AG10803 (cell line): Measurements from ENCODE around the gene AZIN2.
A peak's percentile ranks its signal among the peaks of the same experiment; 100 is the strongest.

Source experiments
- DNase-seq: peaks from one replicate; pipeline ENCODE4 v3.0.0; 2010; ENCODE audit warnings: low read depth
- H3K4me3 ChIP-seq: 2 replicates; pipeline ENCODE4 v1.5.1; 2011; ENCODE audit warnings: mild to moderate bottlenecking, low read length, control low read depth
- TF ChIP-seq, protein P1 (sequence below): conservative IDR thresholded peaks from 2 replicates; pipeline ENCODE4 v1.5.1; 2011; ENCODE audit warnings: mild to moderate bottlenecking, low read length, control low read depth, inconsistent platforms

The AZIN2 gene

GRCh38 chr1:33047839-33048305 is 33.1 kb upstream of the AZIN2 start:
- TF ChIP-seq, protein P1, sequence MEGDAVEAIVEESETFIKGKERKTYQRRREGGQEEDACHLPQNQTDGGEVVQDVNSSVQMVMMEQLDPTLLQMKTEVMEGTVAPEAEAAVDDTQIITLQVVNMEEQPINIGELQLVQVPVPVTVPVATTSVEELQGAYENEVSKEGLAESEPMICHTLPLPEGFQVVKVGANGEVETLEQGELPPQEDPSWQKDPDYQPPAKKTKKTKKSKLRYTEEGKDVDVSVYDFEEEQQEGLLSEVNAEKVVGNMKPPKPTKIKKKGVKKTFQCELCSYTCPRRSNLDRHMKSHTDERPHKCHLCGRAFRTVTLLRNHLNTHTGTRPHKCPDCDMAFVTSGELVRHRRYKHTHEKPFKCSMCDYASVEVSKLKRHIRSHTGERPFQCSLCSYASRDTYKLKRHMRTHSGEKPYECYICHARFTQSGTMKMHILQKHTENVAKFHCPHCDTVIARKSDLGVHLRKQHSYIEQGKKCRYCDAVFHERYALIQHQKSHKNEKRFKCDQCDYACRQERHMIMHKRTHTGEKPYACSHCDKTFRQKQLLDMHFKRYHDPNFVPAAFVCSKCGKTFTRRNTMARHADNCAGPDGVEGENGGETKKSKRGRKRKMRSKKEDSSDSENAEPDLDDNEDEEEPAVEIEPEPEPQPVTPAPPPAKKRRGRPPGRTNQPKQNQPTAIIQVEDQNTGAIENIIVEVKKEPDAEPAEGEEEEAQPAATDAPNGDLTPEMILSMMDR: no peak
- no peak overlapping the region for H3K4me3 ChIP-seq

GRCh38 chr1:33048426-33048825 is 32.5 kb upstream of the AZIN2 start:
- TF ChIP-seq, protein P1: no peak
- H3K4me3 ChIP-seq: no peak overlapping the region
- no peak for DNase-seq

More at GRCh38 chr1:33047839-33048305, 33.1 kb upstream of the AZIN2 start:
- peak; percentile 75 for DNase-seq

- TF ChIP-seq, protein P1: no peak
- no peak overlapping the region for H3K4me3 ChIP-seq
- DNase-seq: no peak
Measured at GRCh38 chr1:33049371-33049770, 31.6 kb upstream of the AZIN2 start.

GRCh38 chr1:33050221-33051076 is 30.5 kb upstream of the AZIN2 start:
- DNase-seq: peak; percentile 95
- TF ChIP-seq, protein P1: no peak
- no peak overlapping the region for H3K4me3 ChIP-seq

DNA sequence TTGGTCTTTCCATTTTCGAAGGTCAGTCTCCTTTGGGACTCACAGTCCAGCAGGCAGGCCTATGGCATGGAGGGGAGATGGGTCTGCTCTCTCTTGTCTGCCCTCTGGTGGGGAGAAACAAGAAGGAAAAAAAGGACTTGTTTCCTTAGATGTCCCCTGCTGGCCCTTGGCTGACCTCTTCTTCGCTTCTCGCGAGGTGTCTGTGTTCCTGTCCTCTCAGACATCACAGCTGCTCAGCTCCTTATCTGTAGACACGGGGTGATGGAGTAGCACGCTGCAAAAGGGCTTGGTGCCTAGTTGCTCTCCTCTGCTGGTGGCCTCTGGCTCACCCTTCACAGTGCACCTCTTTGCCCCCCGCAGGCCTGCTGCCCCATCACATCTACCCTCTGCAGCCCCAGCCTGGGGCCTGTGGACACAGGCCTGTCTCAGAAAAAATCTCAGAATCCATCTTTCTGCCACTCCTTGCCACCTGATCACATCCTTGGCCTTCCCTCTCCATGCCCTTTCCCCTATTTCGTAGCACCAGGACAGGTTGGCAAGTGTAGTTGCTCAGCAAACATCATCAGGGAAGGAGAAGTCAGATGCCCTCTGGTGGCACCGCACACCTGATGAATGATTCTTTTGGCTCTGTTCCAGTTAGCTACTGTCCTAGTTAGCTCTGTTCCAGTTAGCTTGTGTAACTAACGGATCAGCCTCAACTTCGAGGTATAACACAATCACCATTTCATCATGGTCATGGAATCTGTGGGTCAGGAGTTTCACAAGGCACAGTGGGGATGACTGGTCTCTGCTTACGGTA is 25.5 kb upstream of the AZIN2 start:
- TF ChIP-seq, protein P1: peak; percentile 83
- peak; percentile 88 for DNase-seq
- no peak overlapping the region for H3K4me3 ChIP-seq

DNA sequence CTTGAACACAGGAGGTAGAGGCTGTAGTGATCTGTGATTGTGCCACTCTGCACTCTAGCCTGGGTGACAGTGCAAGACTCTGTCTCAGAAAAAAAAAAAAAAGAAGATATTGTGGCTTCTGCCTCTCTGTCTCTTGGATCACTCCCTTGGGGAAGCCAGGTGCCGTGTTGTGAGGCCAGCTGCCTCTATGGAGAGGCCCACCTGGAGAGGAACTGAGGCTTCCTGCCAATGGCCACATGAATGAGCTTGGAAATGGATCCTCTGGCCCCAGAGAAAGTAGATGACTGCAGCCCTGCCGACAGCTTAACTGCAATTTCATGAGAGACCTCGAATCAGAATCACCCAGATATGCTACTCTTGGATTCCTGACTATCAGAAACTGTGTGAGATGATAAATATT is 24.5 kb upstream of the AZIN2 start:
- no peak overlapping the region for H3K4me3 ChIP-seq
- TF ChIP-seq, protein P1: no peak
- no peak for DNase-seq

DNA sequence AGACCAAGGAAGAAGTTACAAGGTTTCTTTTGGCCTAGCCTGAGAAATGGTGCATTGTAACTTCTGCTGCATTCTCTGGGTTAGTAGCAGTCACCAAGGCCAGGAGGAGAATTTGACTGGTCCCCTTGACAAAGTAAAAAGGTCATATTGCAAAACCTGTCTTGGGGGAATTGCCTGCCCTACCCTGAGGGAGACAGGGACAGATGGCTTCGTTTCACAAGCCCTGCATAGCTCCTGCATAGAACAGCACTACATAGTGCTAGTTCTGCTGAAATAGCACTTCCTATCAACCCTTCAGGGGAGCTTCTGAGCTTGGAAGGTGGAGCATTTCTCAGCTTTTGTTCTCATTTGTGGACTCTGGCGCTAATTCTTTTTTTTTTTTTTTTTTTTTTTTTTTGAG is 23.9 kb upstream of the AZIN2 start:
- no peak overlapping the region for H3K4me3 ChIP-seq
- DNase-seq: no peak
- TF ChIP-seq, protein P1: no peak
